NCI-H2227 (cell line): ENCODE results near the gene CAPZB.

ENCODE experiments used
- DNase-seq: peaks from one replicate; lab custom pipeline; 2025; ENCODE audit not compliant: unreplicated experiment; lab: John Stamatoyannopoulos, UW

Gene CAPZB

GRCh38 chr1:19353596-19353995 lies 131.7 kb downstream of the CAPZB start:
- DNase-seq = no peak

- no peak for DNase-seq
Measured at GRCh38 chr1:19352839-19353238, 132.5 kb downstream of the CAPZB start.

- no peak for DNase-seq
Measured at GRCh38 chr1:19351873-19352272, 133.5 kb downstream of the CAPZB start.

GRCh38 chr1:19350566-19350965 lies 134.8 kb downstream of the CAPZB start:
- no peak for DNase-seq

- no peak for DNase-seq
Measured at GRCh38 chr1:19349999-19350398, 135.3 kb downstream of the CAPZB start.

- DNase-seq = no peak
Measured at GRCh38 chr1:19348441-19349198, 136.7 kb downstream of the CAPZB start.

GRCh38 chr1:19347533-19348172 lies 137.7 kb downstream of the CAPZB start:
- no peak for DNase-seq

GRCh38 chr1:19346026-19346425 lies 139.3 kb downstream of the CAPZB start:
- DNase-seq = no peak

GRCh38 chr1:19345391-19345790 lies 139.9 kb downstream of the CAPZB start:
- DNase-seq = no peak

- no peak for DNase-seq
Measured at GRCh38 chr1:19344831-19345230, 140.5 kb downstream of the CAPZB start.

- peak; percentile 42 for DNase-seq
Measured at GRCh38 chr1:19344372-19344810, 140.9 kb downstream of the CAPZB start.

GRCh38 chr1:19343617-19344350 lies 141.6 kb downstream of the CAPZB start:
- no peak for DNase-seq

- DNase-seq = no peak
Measured at GRCh38 chr1:19342894-19343616, 142.3 kb downstream of the CAPZB start.

GRCh38 chr1:19342062-19342750 lies 143.1 kb downstream of the CAPZB start:
- no peak for DNase-seq

- DNase-seq = peak; percentile 74
Measured at GRCh38 chr1:19341201-19342061, 143.9 kb downstream of the CAPZB start.

GRCh38 chr1:19340387-19340937 lies 144.9 kb downstream of the CAPZB start:
- DNase-seq = no peak

GRCh38 chr1:19339214-19339861 lies 146.0 kb downstream of the CAPZB start:
- DNase-seq = no peak

GRCh38 chr1:19338323-19338762 lies 147.0 kb downstream of the CAPZB start:
- no peak for DNase-seq

- no peak for DNase-seq
Measured at GRCh38 chr1:19337289-19337688, 148.1 kb downstream of the CAPZB start.
